Measurements from ENCODE around the gene COL25A1.

GRCh38 chr4:108811486-108811885, 491.0 kb downstream of the COL25A1 start:
- TF ChIP-seq CTCF (IDR thresholded peaks at IDR 0.05; ENCODE audit: extremely low read depth in 1 of 2, insufficient read depth in 1 of 2, low read depth in 1 of 2, low read length in 2 of 2): no peak
- TF ChIP-seq POLR2A (IDR thresholded peaks at IDR 0.05; ENCODE audit: low read depth, low read length): no peak
- no peak for TF ChIP-seq POLR2AphosphoS5 (IDR thresholded peaks at IDR 0.05; ENCODE audit: insufficient read depth, low read depth, low read length)
- no peak for TF ChIP-seq EZH2 (IDR thresholded peaks at IDR 0.05; ENCODE audit: borderline replicate concordance, low read depth, low read length, severe bottlenecking)
- TF ChIP-seq MAX (IDR thresholded peaks at IDR 0.05; ENCODE audit: insufficient read depth, insufficient read length): no peak
- no peak for TF ChIP-seq FOS (IDR thresholded peaks at IDR 0.05; ENCODE audit: borderline replicate concordance, insufficient read depth, low read length)
- no peak for TF ChIP-seq MYC (IDR thresholded peaks at IDR 0.05; ENCODE audit: low read depth, low read length)
- TF ChIP-seq JUN (IDR thresholded peaks at IDR 0.05; ENCODE audit: borderline replicate concordance, insufficient read depth, insufficient read length, low read depth): no peak
- no peak for TF ChIP-seq GATA2 (IDR thresholded peaks at IDR 0.05; ENCODE audit: insufficient read depth, insufficient read length, low read depth, low read length)
